Heart left ventricle (tissue), 13 donors: Measurements from ENCODE around the gene TAS2R31.

Experiments
- CTCF ChIP-seq, 12 donors: fragments of 200-600 bp; sonication (generic) in 4 of 12; IDR thresholded peaks; one replicate each; pipeline versions ENCODE4 v1.5.0 to v1.8.0; 2018 to 2022; ENCODE audit warnings: antibody characterized with exemption in 12 of 12, mild to moderate bottlenecking in 5 of 12
- POLR2A ChIP-seq, 2 donors: fragments of 450-650 bp; IDR thresholded peaks; one replicate each; pipeline ENCODE4 v1.6.1; 2017; ENCODE audit warnings: antibody characterized with exemption in 2 of 2, mild to moderate bottlenecking in 2 of 2, moderate library complexity in 2 of 2
- donor health status: ischemic (EF 13 %, LVEDD 7.1; RV severe dilation, severe dysfunction).
- donor health status: DM: no; HTN: yes; CAD: no.
- donor health status: DM: no; HTN: no; CAD: no.
- donor health status: ischemic (EF 25% LVEDD 6.9; RV normal size, moderate dysfunction).
- donor health status: ischemic (EF 25% LVEDD 5.7; RV mildly dilated, moderate dysfunction).
- donor health status: ischemic (EF 35%, LVEDD 5.7; RV mildly dilated, moderate dysfunction).
- donor health status: nonischemic (EF 11% LVEDD 7.7; RV severe dilation, severe dysfunction).
- donor health status: DM: yes; HTN: yes; CAD: no.
- donor health status: PGD.
- donor health status: ischemic (EF 29% LVEDD 5.4; RV normal size, mild dysfunction).
- donor health status: nonischemic (EF 23%, LVEDD 6.1; RV moderate dilation, normal function).

GRCh38 chr12:11014234-11014633 is 17.0 kb downstream of the TAS2R31 start:
- TF ChIP-seq CTCF (IDR thresholded peaks at IDR 0.05): no peak
- no peak for TF ChIP-seq POLR2A (IDR thresholded peaks at IDR 0.05)
